GM19240 (cell line): ENCODE data around the gene PLA2G2A.
"Not testable (repeated sequence)": the region's sequence is repeated elsewhere in the genome, so short reads cannot be mapped to it uniquely, and the experiment has no call there.

Experiments
- DNase-seq: peaks from one replicate; pipeline ENCODE4 v3.0.0; 2011; ENCODE audit warnings: low spot score; ENCODE audit not compliant: insufficient read length

Gene PLA2G2A, protein sequence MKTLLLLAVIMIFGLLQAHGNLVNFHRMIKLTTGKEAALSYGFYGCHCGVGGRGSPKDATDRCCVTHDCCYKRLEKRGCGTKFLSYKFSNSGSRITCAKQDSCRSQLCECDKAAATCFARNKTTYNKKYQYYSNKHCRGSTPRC

DNA sequence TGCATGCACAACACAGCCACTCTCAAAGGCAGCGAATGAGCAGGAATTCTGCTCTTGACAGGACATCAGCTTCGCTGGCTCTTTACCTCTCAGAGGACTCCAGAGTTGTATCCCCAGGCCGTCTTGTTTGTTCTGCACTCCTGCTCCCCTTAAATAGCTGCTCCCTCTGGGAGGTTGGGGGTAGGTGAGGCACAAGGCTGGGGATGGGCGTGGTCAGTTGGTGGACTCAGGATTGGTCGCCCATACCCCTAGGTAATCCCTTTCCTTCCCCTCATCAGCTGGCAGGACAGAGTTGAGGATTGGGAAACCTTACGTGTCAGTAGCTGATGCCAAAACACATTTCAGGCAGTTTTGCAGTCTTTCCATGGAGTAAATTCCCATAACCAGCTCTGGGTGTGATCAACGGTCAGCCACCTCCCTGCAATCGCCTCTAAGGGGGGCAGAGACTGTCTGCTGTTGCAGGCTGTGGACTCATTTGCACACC lies at the start of gene PLA2G2A:
Gene PLA2G2A, minus strand, starts transcription at position 125 of the 484 bp plus-strand sequence. CDS start 845 bp downstream, outside the sequence.
- no peak for DNase-seq

DNA sequence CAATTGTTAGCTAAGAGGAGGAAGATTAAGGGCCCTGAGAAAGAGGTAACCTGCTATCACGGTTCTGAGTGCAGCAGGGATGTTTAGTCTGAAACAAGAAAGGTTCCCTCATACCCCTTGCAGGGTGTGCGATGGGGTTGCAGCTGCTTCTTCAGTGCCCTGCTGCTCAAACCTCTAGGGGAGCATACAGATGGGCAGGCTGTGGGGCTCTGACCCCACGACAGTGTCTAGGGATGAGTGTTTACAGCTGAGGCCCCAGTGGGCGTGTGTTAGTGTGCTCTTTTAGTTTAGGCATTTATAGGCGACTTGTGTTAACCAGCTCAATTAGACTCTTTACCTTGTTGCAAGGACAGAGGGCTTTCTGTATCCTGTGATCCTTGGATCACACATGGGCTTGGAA lies 49.3 kb upstream of the PLA2G2A start:
- DNase-seq: no peak

DNA sequence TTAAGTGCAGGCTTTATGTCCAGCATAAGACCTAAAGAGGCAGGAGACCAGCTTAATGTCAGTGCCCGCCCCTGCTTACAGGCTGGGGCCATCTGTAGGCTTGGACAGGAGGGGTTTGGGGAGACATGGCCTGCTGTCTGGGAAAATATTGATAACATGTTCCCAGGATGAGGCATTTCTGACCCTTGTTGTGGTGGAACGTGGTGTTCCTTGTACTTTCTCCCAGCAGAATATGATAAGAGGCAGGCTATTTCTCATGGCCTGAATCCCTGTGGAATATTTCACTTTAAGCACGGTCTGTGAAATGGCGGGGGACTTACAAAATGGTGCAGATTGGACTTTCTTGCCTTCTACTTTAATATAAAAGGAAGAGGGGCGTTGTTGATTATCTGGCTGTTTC lies 48.7 kb upstream of the PLA2G2A start:
- DNase-seq: no peak

DNA sequence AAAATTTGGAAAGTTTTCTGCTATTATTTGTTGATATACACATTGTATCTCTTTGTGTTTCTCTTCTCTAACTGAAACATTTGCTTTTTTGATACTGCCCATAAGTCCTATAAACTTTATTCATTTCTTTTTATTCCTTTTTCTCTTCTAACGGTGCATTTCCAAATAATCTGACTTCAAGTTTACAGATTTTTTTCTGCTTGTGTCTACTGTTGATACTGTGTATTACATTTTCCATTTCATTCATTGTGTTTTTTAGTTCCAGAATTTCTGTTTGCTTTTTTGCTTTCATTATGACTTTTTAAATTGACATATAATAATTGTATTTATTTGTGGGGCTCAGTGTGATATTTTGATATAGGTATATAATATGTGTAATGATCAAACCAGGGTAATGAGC lies 38.3 kb upstream of the PLA2G2A start:
- no peak for DNase-seq

DNA sequence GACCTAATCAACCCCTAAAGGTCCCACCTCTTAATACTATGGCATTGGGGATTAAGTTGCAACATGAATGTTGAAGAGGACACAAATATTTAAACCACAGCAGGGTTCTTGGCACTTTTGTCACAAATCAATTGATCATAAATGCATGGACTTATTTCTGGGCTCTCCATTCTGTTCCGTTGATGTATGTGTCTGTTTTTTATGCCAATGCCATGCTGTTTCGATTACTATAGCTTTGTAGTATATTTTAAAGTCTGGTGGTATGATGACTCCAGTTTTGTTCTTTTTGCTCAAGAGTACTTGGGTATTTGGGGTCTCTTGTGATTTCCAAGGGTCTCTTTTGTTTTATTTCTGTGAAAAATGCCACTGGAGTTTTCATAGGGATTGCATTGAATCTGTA lies 34.7 kb upstream of the PLA2G2A start:
- no peak for DNase-seq

DNA sequence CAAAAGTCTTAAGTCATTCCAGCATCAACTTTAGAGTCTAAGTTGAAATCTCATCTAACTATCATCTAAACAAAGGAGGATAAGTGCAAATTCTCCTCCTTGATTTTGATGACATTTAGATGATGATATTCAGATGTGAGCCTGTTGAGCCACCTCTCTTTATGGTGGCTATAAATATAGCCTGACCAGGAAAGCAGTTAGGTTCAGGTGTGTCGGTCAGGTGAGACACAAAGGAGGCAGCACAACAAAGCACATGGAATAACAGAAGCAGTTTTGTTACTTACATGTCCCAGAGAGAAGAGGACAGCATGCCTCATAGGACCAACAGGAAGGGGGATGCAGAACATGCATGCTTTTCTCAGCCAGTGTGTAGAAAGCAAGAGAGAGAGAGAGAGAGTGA lies 30.6 kb upstream of the PLA2G2A start:
- DNase-seq: no peak

DNA sequence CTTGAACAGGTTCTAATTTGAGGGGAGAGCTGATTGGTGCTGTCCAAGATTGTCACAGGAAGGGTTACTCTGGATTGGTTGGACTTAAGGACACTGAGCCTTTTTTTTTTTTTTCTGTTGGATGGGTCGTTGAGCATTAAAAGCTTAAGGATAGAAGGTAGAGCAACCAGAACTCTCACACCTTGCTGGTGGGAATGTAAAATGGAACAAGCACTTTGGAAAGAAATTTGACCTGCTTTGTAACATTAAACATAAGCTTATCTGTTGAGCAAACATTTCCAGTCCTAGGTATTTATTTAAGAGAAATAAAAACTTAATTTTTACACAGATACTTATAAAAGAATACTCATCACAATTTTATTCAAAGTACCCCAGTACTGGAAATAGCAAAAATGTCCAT lies 29.8 kb upstream of the PLA2G2A start:
- DNase-seq: no peak

DNA sequence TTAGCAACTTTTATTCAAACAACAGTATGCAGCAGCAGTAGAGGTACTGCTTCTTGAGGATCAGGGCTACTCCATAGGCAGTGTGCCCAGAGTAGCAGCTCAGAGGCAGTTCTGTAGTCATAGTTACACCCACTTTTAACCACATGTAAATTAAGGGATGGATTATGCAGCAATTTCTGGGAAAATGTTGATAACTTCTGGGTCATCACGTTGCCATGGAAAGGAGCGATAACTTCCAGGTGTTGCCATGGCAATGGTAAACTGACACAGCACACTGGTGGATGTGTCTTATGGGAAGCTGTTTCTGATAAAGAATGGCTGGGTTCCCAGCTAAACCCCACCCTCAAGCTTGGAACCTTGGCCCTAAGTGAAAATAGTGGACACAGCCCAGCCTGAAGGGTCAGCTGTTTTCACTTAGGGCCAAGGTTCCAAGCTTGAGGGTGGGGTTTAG lies 29.0 kb upstream of the PLA2G2A start:
- DNase-seq: no peak

DNA sequence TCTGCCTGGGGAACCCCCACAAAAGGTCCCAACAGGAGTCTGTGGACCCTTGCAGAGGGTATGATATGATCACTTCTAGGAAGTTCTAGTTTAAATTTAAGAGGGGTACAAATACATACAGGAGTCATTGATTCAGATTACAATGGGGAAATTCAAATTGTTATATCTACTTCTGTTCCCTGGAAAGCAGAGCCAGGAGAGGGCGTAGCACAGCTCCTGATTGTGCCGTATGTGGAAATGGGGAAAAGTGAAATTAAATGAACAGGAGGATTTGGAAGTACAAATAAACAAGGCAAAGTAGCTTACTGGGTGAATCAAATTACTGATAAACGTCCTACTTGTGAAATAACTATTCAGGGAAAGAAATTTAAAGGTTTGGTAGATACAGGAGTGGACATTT lies 19.4 kb upstream of the PLA2G2A start:
- not testable (repeated sequence) for DNase-seq

DNA sequence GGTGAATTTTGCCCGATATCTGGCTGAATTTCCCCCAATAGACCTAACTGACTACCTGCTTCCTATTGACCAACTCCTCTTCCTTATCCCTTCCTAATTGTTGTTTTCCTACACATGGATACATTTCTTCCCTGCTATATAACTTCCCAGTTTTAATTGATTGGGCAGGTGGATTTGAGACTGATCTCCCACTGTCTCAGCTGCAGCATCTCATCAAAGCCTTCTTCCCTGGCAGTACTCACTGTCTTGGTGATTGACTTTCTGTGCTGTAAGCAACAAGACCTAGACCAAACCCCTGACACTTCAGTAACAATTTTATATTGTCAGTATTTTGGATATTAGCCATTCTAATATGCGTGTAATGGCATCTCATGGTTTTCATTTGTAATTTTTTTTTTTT lies 11.3 kb upstream of the PLA2G2A start:
- no peak for DNase-seq

DNA sequence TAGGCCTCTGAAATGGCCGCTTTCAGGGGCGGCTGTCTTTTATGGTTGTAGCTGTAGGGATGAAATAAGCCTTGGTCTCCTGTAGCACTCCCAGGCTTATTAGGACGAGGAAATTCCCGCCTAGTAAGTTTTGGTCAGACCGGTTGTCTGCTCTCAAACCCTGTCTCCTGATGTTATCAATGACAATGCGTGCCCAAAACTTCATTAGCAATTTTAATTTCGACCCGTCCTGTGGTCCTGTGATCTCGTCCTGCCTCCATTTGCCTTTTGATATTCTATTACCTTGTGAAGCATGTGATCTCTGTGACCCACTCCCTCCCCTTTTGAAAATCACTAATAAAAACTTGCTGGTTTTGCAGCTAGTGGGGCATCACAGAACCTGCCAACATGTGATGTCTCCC lies 10.8 kb upstream of the PLA2G2A start:
- not testable (repeated sequence) for DNase-seq

DNA sequence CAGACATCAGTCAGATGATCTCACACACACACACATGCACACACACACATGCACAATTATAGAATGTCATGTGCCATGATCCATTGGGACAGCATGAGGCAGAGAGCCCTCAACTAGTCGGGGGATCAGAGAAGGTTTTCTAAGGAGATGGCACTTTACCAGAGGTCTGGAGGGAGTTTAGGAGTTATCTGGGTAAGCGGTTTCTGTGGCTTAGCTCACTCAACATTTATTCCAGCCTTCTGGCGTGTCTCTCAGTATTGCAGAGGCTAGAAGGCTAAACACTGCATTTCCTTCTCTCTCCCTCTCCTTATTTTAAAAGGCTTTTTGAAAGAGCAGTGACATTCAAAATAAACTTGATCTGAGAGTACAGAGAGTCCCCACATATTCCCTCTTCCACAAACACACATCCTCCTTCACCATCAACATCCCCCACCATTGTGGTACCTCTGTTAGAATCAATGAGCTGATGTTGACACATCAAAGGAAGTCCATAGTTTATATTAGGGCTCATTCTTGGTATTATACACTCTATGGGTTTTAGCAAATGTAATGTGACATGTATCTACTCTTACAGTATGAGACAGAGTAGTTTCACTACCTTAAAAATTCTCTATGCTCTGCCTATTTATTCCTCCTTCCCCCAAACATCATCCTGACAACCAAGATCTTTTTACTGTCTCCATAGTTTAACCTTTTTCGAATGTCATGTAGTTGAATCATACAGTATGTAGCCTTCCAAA lies 9.0 kb upstream of the PLA2G2A start:
- no peak for DNase-seq

DNA sequence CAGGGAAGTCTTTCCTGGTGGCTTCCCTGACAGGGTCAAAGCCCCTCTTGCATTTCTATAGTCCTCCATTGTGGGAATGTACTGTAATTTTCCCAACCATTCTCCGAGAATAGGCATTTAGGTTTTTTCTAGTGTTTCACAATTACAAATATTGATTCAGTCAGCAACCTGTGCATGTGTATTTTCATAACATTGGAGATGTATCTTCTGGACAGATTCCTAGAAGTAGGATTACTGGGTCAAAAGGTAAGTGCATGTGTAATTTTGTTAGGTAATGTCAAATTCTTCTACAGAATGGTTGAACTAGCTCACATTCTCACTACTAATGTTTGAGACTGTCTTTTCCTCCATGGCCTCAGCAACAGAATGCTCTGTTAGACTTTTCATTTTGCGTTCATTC lies 8.3 kb upstream of the PLA2G2A start:
- no peak for DNase-seq

DNA sequence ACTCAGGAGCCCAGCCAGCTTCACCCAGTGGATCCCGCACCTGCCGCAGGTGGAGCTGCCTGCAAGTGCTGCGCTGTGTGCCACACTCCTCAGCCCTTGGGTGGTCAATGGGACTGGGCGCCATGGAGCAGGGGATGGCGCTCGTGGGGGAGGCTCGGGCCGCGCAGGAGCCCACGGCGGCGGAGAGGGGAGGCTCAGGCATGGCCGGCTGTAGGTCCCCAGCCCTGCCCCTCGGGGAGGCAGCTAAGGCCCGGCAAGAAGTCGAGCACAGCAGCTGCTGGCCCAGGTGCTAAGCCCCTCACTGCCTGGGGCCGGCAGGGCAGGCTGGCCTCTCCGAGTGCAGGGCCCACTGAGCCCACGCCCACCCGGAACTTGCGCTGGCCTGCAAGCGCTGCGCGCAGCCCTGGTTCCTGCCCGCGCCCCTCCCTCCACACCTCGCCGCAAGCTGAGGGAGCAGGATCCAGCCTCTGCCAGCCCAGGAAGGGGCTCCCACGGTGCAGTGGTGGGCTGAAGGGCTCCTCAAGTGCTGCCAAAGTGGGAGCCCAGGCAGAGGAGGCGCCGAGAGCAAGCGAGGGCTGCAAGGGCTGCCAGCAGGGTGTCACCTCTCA lies 5.1 kb upstream of the PLA2G2A start:
- DNase-seq: not testable (repeated sequence)

DNA sequence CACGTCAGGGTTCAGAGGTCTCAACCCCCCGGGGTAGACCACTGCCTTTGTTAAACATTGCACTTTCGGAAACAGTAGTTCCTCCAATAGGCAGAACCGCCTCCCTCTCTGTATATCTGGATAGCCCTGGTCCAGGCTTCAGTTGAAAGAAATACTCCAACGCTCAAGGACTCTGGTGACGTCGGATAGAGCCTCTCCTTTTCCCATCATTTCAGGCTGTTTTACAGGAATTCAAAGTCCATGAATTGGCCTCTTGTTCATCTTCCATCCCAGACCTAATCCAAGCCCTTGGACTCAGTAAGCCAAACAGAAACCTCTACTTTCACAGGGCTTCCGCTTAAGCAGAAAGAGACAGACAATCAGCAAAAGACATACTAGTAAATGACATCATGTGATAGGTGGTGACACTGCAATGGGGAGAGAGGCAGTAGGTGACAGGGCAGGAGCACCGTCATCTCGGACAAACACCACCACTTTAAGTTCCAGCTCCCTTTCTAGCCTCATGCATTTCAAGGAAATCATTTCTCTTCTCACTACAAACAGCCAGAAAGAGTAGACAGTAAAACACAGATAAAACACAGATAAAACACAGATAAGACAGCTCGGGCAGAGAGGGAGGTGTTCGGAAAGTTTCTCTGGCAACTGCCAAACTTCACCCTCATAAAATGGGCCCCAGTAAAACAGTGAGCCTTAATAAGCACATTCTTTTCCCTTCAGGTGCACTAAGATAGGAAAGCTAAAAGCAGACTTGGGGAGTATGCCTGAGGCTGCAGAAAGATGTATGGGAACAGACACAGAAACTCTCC lies 2.3 kb upstream of the PLA2G2A start:
- DNase-seq: no peak

DNA sequence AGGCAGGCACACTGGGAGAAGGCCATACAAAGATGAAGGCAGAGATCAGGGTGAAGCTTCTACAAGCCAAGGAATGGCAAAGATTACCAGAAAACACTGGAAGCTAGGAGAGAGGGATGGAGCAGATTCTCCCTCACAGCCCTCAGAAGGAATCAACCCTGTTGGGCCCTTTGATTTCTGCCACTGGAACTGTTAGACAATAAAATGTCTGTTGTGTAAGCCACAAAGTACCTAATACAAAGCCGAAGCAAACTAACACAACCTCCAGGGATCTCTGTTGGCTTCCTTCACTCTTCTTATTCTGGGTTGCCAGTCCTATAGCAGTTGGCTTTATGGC lies 1.7 kb upstream of the PLA2G2A start:
- no peak for DNase-seq

DNA sequence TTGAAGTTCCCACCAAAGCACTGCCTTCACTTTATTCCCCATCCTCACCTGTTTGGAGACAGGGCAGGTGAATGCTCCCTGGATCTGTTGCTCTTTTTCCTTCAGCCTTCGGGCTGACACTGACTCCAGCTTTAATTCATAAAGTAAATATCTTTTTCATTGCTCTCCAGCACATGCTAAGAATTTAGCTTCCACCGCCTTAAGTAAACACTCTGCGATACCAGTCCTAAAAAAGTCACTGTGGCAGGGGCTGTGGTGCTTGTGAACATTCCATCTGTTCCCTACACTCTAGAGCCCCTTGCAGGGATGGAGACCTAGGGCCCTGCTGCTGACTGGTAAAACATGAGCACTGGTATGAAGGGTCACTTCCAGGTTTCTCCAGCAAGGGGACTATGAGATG lies 896 bp upstream of the PLA2G2A start:
- no peak for DNase-seq

DNA sequence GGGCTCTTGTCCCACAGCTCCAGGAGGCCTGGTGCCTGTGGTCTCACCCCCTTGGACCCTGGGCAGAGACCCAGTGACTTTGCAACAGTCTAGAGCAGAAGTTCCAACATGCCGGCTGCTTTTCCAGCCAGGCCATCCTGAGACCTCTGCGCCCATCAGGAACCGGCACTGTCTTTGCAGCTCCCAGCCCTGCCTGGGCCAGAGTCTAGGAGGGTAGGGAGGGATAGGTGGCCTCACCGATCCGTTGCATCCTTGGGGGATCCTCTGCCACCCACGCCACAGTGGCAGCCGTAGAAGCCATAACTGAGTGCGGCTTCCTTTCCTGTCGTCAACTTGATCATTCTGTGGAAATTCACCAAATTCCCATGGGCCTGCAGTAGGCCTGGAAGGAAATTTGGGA lies 1.3 kb downstream of the PLA2G2A start:
- no peak for DNase-seq

DNA sequence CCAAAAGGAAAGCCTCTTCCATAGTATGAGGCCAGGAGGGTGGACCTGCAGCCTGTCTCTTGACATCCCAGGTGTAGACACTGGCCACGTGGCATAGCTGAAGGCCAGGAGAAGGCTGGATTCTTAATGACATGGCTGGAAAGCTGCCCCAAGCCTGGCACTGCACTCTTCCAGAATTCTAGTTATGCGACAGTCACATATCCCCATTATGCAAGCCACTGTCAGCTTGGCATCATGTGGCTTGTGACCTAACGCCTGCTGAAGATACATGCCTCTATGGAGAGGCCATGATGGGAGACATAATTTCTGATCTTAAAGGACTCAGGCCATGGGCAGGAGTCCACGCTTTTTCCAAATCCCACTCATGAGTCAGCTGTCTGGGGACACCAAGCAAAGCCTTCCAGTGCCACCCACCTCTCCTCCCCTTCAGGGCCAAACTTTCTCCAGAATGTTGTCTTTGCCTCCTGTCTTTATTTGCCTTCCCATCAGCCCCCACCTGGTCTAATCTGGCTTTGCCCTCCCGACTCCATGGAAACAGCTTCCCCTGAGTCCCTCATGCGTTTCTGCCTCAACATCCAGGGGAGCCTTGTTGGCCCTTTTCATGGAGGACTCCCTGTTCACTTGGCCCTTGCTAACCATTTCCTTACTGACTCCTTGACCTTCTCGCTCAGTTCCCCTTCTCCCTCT lies 3.0 kb downstream of the PLA2G2A start:
- no peak for DNase-seq

DNA sequence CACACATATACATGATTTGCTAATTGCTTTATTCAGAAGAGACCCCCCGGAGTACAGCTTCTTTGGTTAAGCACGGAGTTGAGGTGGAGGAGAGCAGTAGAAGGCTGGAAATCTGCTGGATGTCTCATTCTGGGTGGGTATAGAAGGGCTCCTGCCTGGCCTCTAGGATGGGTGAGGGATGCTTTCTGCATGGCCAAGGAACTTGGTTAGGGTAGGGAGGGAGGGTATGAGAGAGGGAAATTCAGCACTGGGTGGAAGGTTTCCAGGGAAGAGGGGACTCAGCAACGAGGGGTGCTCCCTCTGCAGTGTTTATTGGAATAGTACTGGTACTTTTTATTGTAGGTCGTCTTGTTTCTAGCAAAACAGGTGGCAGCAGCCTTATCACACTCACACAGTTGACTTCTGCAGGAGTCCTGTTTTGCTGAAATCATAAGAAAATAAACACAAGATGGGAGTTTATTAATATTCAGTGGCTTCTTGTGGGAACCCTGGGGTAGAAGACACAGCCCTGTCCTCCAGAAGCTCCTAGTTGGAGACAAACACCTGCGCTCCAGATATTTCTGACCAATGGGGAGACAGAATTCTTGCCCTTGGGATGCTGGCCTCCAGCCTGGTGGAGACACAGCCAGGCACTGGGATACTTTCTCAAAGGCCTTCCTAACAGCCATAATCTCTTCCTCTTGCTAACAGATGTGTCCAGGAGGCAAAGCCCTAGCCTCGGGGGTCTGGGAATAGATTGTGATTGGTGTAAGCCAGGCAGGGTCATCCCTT lies 3.8 kb downstream of the PLA2G2A start:
- no peak for DNase-seq
